Body of pancreas (tissue), 4 donors: Measurements from ENCODE around the gene RRAGC. TPM values are rescaled to one million over a fixed set of nuclear protein-coding genes. Genes with fewer than 3 reads are reported as not detected.
"Not testable (repeated sequence)": the region's sequence is repeated elsewhere in the genome, so short reads cannot be mapped to it uniquely, and the experiment has no call there.

Experiments used
- ATAC-seq: fragments of 150-250 bp; one replicate; pipeline ENCODE4 v1.9.1; 2016
- DNase-seq, 4 donors: peaks; one replicate each; pipeline ENCODE4 v3.0.0-alpha.2; 2019
- H3K27ac ChIP-seq, 4 donors: fragments of 200-600 bp; sonication (generic); 1 replicate in 3 of 4; 2 replicates in 1 of 4; pipeline versions ENCODE4 v1.5.1 to v1.6.1; 2016 to 2019; ENCODE audit warnings: mild to moderate bottlenecking in 1 of 4, mixed read lengths in 1 of 4, moderate library complexity in 1 of 4
- H3K27me3 ChIP-seq, 2 donors: fragments of 200-600 bp; sonication (generic); one replicate each; pipeline ENCODE4 v1.6.0; 2016; ENCODE audit warnings: mild to moderate bottlenecking in 1 of 2
- H3K36me3 ChIP-seq, 2 donors: fragments of 200-600 bp; sonication (generic); replicated peaks in 1 of 2; 2 replicates each; pipeline ENCODE4 v1.5.1; 2016; ENCODE audit warnings: low read depth in 2 of 2; ENCODE audit not compliant: insufficient read depth in 1 of 2
- H3K4me1 ChIP-seq: fragments of 200-600 bp; sonication (generic); one replicate; pipeline ENCODE4 v1.6.0; 2016
- H3K4me3 ChIP-seq, 2 donors: fragments of 200-600 bp; sonication (generic); 1 replicate in 1 of 2; 2 replicates in 1 of 2; pipeline ENCODE4 v1.5.1; 2016 to 2019
- H3K9me3 ChIP-seq, 3 donors: fragments of 200-600 bp; sonication (generic); 1 replicate in 2 of 3; 2 replicates in 1 of 3; pipeline ENCODE4 v1.5.1; 2016
- CTCF ChIP-seq, 7 experiments: fragments of 450-650 bp in 4 of 7; fragments of 200-600 bp in 3 of 7; sonication (generic) in 3 of 7; IDR thresholded peaks; one replicate each; pipeline ENCODE4 v1.5.1; 2016 to 2019; ENCODE audit warnings: antibody characterized with exemption in 7 of 7
- POLR2A ChIP-seq, 3 donors: fragments of 450-650 bp; IDR thresholded peaks; one replicate each; pipeline ENCODE4 v1.6.1; 2016; ENCODE audit warnings: antibody characterized with exemption in 3 of 3, mild to moderate bottlenecking in 2 of 3
- WGBS, 2 donors: methylation state at CpG; one replicate each; pipeline ENCODE4 v1.1.5; 2017; 5-methylcytosine and 5-hydroxymethylcytosine counted together
- intact Hi-C: fragments of 100-400 bp; cut with DNase I; formaldehyde crosslinking; loops from one replicate; pipeline ENCODE4 v1.15.1; 2023
- total RNA-seq, 2 donors: library from RNA; depleted of rRNA; stranded (reverse); fragments of >200 nt; gene quantifications; one replicate each; pipeline ENCODE4 v1.1.0, GENCODE V29; 2016

Gene RRAGC
- total RNA-seq, 2 donors from 2014 or later: 6.9 to 7.0 TPM

- peaks cover 0 to 24% of the 10 kb centered on the region in 2 donors for H3K27me3 ChIP-seq
- intact Hi-C loops: no loop called here
Measured at GRCh38 chr1:38814444-38814983, 45.1 kb downstream of the RRAGC start.

GRCh38 chr1:38812981-38813380 is 46.6 kb downstream of the RRAGC start:
- H3K27ac ChIP-seq: no peak overlapping the region
- TF ChIP-seq POLR2A (IDR thresholded peaks at IDR 0.05) (no peak), CTCF (IDR thresholded peaks at IDR 0.05) (no peak)
- peaks cover 0 to 6% (median 0%) of the 10 kb centered on the region in 3 donors for H3K9me3 ChIP-seq
- no peak for ATAC-seq
- peaks cover 3% of the 10 kb centered on the region for H3K4me1 ChIP-seq
- peaks cover 0 to 12% of the 10 kb centered on the region in 2 donors for H3K27me3 ChIP-seq
- DNase-seq: no peak
- H3K4me3 ChIP-seq: no peak overlapping the region
- 30 to 37% methylated on average over 5 of the region's 5 CpGs for WGBS, 2 donors
- H3K36me3 ChIP-seq: no peaks in the 10 kb centered on the region
- intact Hi-C loops: no loop called here

More at GRCh38 chr1:38814444-38814983, 45.1 kb downstream of the RRAGC start:
- 42 to 48% methylated on average over 7 of the region's 7 CpGs for WGBS, 2 donors
- Histone ChIP-seq H3K27ac (no peak overlapping the region), H3K9me3 (peaks cover 0 to 6% (median 0%) of the 10 kb centered on the region in 3 donors), H3K36me3 (no peaks in the 10 kb centered on the region), H3K4me3 (no peak overlapping the region), H3K4me1 (peaks cover 12% of the 10 kb centered on the region)
- TF ChIP-seq POLR2A (IDR thresholded peaks at IDR 0.05) (no peak), CTCF (IDR thresholded peaks at IDR 0.05) (no peak)
- no peak for ATAC-seq
- no peak for DNase-seq

- intact Hi-C loops, H3K27ac ChIP-seq, ATAC-seq, H3K27me3 ChIP-seq, H3K9me3 ChIP-seq, H3K4me3 ChIP-seq, DNase-seq, H3K4me1 ChIP-seq, H3K36me3 ChIP-seq: not testable (repeated sequence)
- WGBS, 2 donors: 43 to 77% methylated on average over 3 to 4 of the region's 4 CpGs
Measured at GRCh38 chr1:38811466-38811865, 48.1 kb downstream of the RRAGC start.

- intact Hi-C loops: no loop called here
- 41 to 75% methylated on average over 1 of the region's 1 CpG for WGBS, 2 donors
- no peaks in the 10 kb centered on the region for H3K27me3 ChIP-seq
Measured at GRCh38 chr1:38806090-38806489, 53.5 kb downstream of the RRAGC start.

GRCh38 chr1:38805036-38805435 is 54.5 kb downstream of the RRAGC start:
- no peaks in the 10 kb centered on the region for H3K36me3 ChIP-seq
- DNase-seq: no peak
- H3K27ac ChIP-seq: no peak overlapping the region
- intact Hi-C loops: no loop called here
- 45% methylated on average over 8 of the region's 8 CpGs for WGBS, 2 donors
- no peaks in the 10 kb centered on the region for H3K4me1 ChIP-seq
- ATAC-seq: no peak
- no peaks in the 10 kb centered on the region for H3K27me3 ChIP-seq
- no peak overlapping the region for H3K4me3 ChIP-seq
- no peaks in the 10 kb centered on the region for H3K9me3 ChIP-seq
- TF ChIP-seq POLR2A (IDR thresholded peaks at IDR 0.05) (no peak), CTCF (IDR thresholded peaks at IDR 0.05) (no peak)

More at GRCh38 chr1:38806090-38806489, 53.5 kb downstream of the RRAGC start:
- H3K4me3 ChIP-seq: no peak overlapping the region
- DNase-seq (no peak), ATAC-seq (no peak)
- H3K27ac ChIP-seq: no peak overlapping the region
- H3K4me1 ChIP-seq: no peaks in the 10 kb centered on the region
- no peaks in the 10 kb centered on the region for H3K9me3 ChIP-seq
- no peaks in the 10 kb centered on the region for H3K36me3 ChIP-seq
- TF ChIP-seq CTCF (IDR thresholded peaks at IDR 0.05) (no peak), POLR2A (IDR thresholded peaks at IDR 0.05) (no peak)
